Ascending aorta (tissue), 2 donors: ENCODE results near the gene KCNK1. TPM values are rescaled to one million over a fixed set of nuclear protein-coding genes. Genes with fewer than 3 reads are reported as not detected.

Experiments used
- DNase-seq, 2 donors: peaks; one replicate each; pipeline ENCODE4 v3.0.0-alpha.2; 2019; ENCODE audit warnings: low spot score in 2 of 2
- H3K27ac ChIP-seq, 2 donors: fragments of 200-600 bp; sonication (generic); one replicate each; pipeline ENCODE4 v1.5.1; 2016 to 2017; ENCODE audit warnings: mild to moderate bottlenecking in 1 of 2
- H3K27me3 ChIP-seq: fragments of 200-600 bp; sonication (generic); one replicate; pipeline ENCODE4 v1.5.1; 2017
- H3K36me3 ChIP-seq, 2 donors: fragments of 200-600 bp; sonication (generic); one replicate each; pipeline ENCODE4 v1.5.1; 2016
- H3K4me1 ChIP-seq, 2 donors: fragments of 200-600 bp; sonication (generic); one replicate each; pipeline ENCODE4 v1.5.1; 2016 to 2017; ENCODE audit warnings: mild to moderate bottlenecking in 1 of 2
- H3K4me3 ChIP-seq, 2 donors: fragments of 200-600 bp; sonication (generic); one replicate each; pipeline ENCODE4 v1.5.1; 2016 to 2017; ENCODE audit warnings: mild to moderate bottlenecking in 1 of 2
- H3K9me3 ChIP-seq, 2 donors: fragments of 200-600 bp; sonication (generic); one replicate each; pipeline ENCODE4 v1.5.1; 2016
- CTCF ChIP-seq, 3 experiments: fragments of 200-600 bp in 2 of 3; fragments of 450-650 bp in 1 of 3; sonication (generic) in 2 of 3; IDR thresholded peaks; one replicate each; pipeline ENCODE4 v1.5.1; 2016 to 2019; ENCODE audit warnings: antibody characterized with exemption in 3 of 3, mild to moderate bottlenecking in 1 of 3, moderate library complexity in 1 of 3
- intact Hi-C: fragments of 100-400 bp; cut with DNase I; formaldehyde crosslinking; loops from one replicate; pipeline ENCODE4 v1.15.1; 2023
- total RNA-seq: library from RNA; depleted of rRNA; stranded (reverse); fragments of >200 nt; gene quantifications from one replicate; pipeline ENCODE4 v1.1.0, GENCODE V29; 2016

KCNK1 gene
- total RNA-seq, 1 donor from 2014 or later = 1.4 TPM

GRCh38 chr1:233599542-233600073 lies 14.3 kb upstream of the KCNK1 start:
- no peak for DNase-seq
- no peaks in the 10 kb centered on the region for H3K9me3 ChIP-seq
- no peaks in the 10 kb centered on the region for H3K4me1 ChIP-seq
- intact Hi-C loops = no loop called here
- H3K36me3 ChIP-seq = no peaks in the 10 kb centered on the region
- H3K4me3 ChIP-seq = no peak overlapping the region
- no peaks in the 10 kb centered on the region for H3K27me3 ChIP-seq
- TF ChIP-seq CTCF (IDR thresholded peaks at IDR 0.05) = no peak
- no peak overlapping the region for H3K27ac ChIP-seq

DNA sequence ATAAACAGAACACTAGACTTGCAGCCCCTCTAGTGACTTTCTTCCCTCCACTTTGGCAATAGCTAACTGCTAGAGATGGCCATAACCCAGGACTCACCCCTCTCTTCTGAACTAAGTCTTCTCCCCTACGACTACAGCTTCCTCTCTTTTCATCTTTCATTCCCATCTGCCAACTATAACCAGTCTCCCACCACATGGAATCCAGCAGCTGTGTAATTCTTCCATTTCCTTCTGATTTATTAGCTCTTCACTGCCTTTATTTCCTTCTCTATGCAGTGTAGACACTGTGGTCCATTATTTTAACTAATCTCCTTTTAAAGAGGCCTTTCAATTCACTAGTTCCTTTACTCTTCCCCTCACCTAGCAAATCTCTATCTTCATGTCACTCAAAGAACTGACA lies 13.4 kb upstream of the KCNK1 start:
- Histone ChIP-seq H3K36me3 (no peaks in the 10 kb centered on the region), H3K4me1 (no peaks in the 10 kb centered on the region), H3K27me3 (no peaks in the 10 kb centered on the region), H3K27ac (no peak overlapping the region), H3K4me3 (no peak overlapping the region), H3K9me3 (no peaks in the 10 kb centered on the region)
- intact Hi-C loops = no loop called here
- no peak for TF ChIP-seq CTCF (IDR thresholded peaks at IDR 0.05)
- DNase-seq = no peak

GRCh38 chr1:233603478-233603877 lies 10.4 kb upstream of the KCNK1 start:
- no peaks in the 10 kb centered on the region for H3K4me1 ChIP-seq
- no peak overlapping the region for H3K4me3 ChIP-seq
- no peak overlapping the region for H3K27ac ChIP-seq
- no peaks in the 10 kb centered on the region for H3K9me3 ChIP-seq
- no peak for DNase-seq
- intact Hi-C loops = no loop called here
- no peak for TF ChIP-seq CTCF (IDR thresholded peaks at IDR 0.05)
- H3K27me3 ChIP-seq = no peaks in the 10 kb centered on the region
- no peaks in the 10 kb centered on the region for H3K36me3 ChIP-seq

DNA sequence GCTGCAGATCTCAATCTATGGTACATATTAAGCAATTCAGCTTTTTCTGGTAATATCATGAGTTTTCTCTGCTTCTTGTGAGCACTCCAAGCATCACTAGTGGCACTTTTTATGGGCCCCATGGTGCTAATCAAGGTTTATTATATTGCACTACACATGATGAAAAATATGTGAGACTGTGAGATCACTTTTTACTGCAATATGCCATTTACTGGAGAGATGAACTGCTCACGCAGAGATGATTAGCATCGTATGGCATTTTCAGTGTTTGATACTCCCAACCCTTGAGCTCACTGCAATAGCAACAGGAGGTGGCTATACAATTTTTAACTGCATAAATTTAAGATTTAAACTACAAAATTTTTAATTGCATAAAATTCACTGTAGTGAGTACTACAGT lies 8.7 kb upstream of the KCNK1 start:
- no peak for TF ChIP-seq CTCF (IDR thresholded peaks at IDR 0.05)
- no peak overlapping the region for H3K4me3 ChIP-seq
- intact Hi-C loops = no loop called here
- H3K9me3 ChIP-seq = no peaks in the 10 kb centered on the region
- H3K27me3 ChIP-seq = no peaks in the 10 kb centered on the region
- H3K4me1 ChIP-seq = no peaks in the 10 kb centered on the region
- H3K27ac ChIP-seq = no peak overlapping the region
- no peak for DNase-seq
- no peaks in the 10 kb centered on the region for H3K36me3 ChIP-seq

DNA sequence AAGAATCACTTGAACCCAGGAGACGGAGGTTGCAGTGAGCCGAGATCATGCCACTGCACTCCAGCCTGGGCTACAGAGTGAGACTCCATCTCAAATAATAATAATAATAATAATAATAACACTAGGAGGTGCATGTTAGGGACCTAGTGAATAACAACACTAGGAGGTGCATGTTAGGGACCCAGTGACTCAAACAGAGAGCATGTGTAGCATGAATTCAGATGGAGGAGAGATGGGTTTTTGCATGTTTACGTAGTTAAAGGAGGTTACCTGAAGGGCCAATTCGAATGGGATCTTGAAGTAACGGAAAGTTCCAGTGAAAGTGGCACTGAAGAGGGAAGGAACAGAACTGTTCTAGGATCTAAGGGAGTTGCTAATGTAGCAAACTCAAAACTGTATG lies 7.1 kb upstream of the KCNK1 start:
- Histone ChIP-seq H3K27me3 (no peaks in the 10 kb centered on the region), H3K36me3 (no peaks in the 10 kb centered on the region), H3K9me3 (no peaks in the 10 kb centered on the region), H3K4me1 (no peaks in the 10 kb centered on the region), H3K4me3 (no peak overlapping the region), H3K27ac (no peak overlapping the region)
- DNase-seq = no peak
- no peak for TF ChIP-seq CTCF (IDR thresholded peaks at IDR 0.05)
- intact Hi-C loops = no loop called here
